NT2/D1 (cell line): Measurements from ENCODE around the gene NLE1.

Experiments used
- SUZ12 ChIP-seq: IDR thresholded peaks from 2 replicates; pipeline ENCODE4 v1.6.1; 2011; ENCODE audit not compliant: insufficient read length, insufficient read depth; ENCODE audit errors: extremely low read depth
- YY1 ChIP-seq: IDR thresholded peaks from 2 replicates; pipeline ENCODE4 v1.6.1; 2011; ENCODE audit not compliant: insufficient read length, insufficient read depth
- ZNF274 ChIP-seq: IDR thresholded peaks from 2 replicates; pipeline ENCODE4 v1.6.1; 2011; ENCODE audit warnings: mild to moderate bottlenecking, low read depth, low read length

DNA sequence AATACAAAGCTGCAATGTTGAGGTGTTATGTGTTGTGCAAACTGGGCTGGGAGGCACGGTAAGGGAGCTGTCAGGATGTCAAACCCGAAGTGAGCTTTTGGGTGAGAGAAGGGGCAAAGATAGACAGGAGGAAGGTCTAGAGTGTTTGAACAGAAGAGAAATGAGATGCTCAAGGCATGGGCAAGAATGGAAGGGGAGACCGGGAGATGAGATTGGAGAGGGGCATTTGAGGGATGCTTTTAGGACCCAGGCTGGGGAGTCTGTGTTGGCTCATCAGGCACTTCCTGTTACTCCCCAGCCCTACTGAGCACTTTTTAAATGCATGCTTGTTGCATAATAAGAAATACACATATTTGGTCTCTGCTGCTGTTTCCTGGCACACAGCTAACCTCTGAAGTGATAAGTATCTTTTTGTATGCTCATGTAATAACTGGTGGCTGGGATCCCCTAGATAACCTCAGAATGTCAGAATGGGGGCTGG is 19.2 kb upstream of the NLE1 start:
- TF ChIP-seq ZNF274 (no peak), SUZ12 (no peak), YY1 (no peak)
